SH-SY5Y (cell line): Measurements from ENCODE around the gene EEFSEC.

Source experiments
- GATA2 ChIP-seq: IDR thresholded peaks from 2 replicates; pipeline ENCODE4 v1.6.1; 2011; ENCODE audit warnings: mild to moderate bottlenecking, low read depth, low read length
- GATA3 ChIP-seq: IDR thresholded peaks from 2 replicates; pipeline ENCODE4 v1.6.1; 2011; ENCODE audit warnings: low read depth, mild to moderate bottlenecking, low read length, moderate library complexity

DNA sequence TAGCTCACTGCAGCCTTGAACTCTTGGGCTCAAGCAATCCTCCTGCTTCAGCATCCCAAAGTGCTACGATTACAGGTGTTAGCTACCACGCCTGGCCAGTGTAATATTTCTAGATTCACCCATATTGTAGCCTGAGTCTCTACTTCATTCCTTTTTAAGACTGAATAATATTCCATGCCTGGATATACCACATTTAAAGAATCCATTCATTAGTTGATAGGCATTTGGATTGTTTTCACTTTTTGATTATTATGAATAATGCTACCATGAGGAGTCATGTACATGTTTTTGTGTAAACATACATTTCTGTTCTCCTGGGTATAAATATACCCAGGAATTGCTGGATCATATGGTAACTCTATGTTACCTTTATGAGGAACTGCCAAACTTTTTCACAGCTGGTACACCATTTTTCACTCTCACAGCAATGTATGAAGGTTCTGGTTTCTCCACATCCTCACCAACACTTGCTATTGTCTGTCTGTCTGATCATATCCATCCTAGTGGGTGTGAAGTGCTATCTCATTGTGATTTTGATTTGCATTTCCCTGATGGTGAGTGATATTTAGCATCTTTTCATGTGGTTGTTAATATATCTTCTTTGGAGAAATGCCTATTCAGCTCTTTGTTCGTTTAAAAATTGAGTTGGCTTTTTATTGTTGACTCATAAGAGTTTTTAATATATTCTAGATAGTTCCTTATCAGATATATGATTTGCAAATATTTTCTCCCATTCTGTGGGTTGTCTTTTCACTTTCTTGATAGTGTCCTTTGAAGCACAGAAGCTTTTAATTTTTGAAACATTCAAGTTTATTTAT lies 32.6 kb downstream of the EEFSEC start:
- TF ChIP-seq GATA2 = no peak
- no peak for TF ChIP-seq GATA3
